Measurements from ENCODE around the gene TEX53. TPM values are rescaled to one million over a fixed set of nuclear protein-coding genes. Genes with fewer than 3 reads are reported as not detected.

Gene TEX53
- total RNA-seq, 1 experiment from 2014 or later, result not detected

GRCh38 chr9:114612272-114612923, 45.2 kb downstream of the TEX53 start:
- intact Hi-C loops (cut with micrococcal nuclease; ENCODE audit: unreplicated experiment), result no loop called here
- TF ChIP-seq CTCF (IDR thresholded peaks at IDR 0.05; ENCODE audit: unreplicated experiment), result no peak
- CTCF ChIA-PET, result interaction anchor here (0.8 kb wide), 1 partner anchor 74 kb away, joined by 3 read pairs; no protein-coding TSS in a partner anchor
- H3K36me3 Mint-ChIP-seq (ENCODE audit: insufficient read depth, unreplicated experiment), result peaks cover 19% of the 10 kb centered on the region
- no peaks in the 10 kb centered on the region for H3K9me3 Mint-ChIP-seq (ENCODE audit: low read depth, unreplicated experiment)
- no peak for DNase-seq
- H3K4me1 Mint-ChIP-seq (ENCODE audit: low read depth, unreplicated experiment), result no peaks in the 10 kb centered on the region
- no peaks in the 10 kb centered on the region for H3K27me3 Mint-ChIP-seq (ENCODE audit: unreplicated experiment)
- peak overlapping the region; percentile 72 for H3K27ac Mint-ChIP-seq (ENCODE audit: unreplicated experiment)
- H3K4me3 Mint-ChIP-seq (ENCODE audit: low read depth, unreplicated experiment), result peak overlapping the region; percentile 71
- BruUV-seq (replicated peaks), result TSS peak; percentile 50

- TF ChIP-seq CTCF (IDR thresholded peaks at IDR 0.05; ENCODE audit: unreplicated experiment), result no peak
- peak; percentile 39 for DNase-seq
- H3K27ac Mint-ChIP-seq (ENCODE audit: unreplicated experiment), result peak overlapping the region; percentile 72
- H3K27me3 Mint-ChIP-seq (ENCODE audit: unreplicated experiment), result no peaks in the 10 kb centered on the region
- intact Hi-C loops (cut with micrococcal nuclease; ENCODE audit: unreplicated experiment), result no loop called here
- no peaks in the 10 kb centered on the region for H3K9me3 Mint-ChIP-seq (ENCODE audit: low read depth, unreplicated experiment)
- H3K4me3 Mint-ChIP-seq (ENCODE audit: low read depth, unreplicated experiment), result peak overlapping the region; percentile 71
- H3K4me1 Mint-ChIP-seq (ENCODE audit: low read depth, unreplicated experiment), result no peaks in the 10 kb centered on the region
- CTCF ChIA-PET, result no interaction called here
- BruUV-seq (replicated peaks), result no TSS peak
- H3K36me3 Mint-ChIP-seq (ENCODE audit: insufficient read depth, unreplicated experiment), result peaks cover 19% of the 10 kb centered on the region
Observed at GRCh38 chr9:114611516-114612271, 45.9 kb downstream of the TEX53 start.

GRCh38 chr9:114608525-114608796, 49.1 kb downstream of the TEX53 start:
- no peak overlapping the region for H3K4me3 Mint-ChIP-seq (ENCODE audit: low read depth, unreplicated experiment)
- no peaks in the 10 kb centered on the region for H3K4me1 Mint-ChIP-seq (ENCODE audit: low read depth, unreplicated experiment)
- no TSS peak for BruUV-seq (replicated peaks)
- TF ChIP-seq CTCF (IDR thresholded peaks at IDR 0.05; ENCODE audit: unreplicated experiment), result no peak
- CTCF ChIA-PET, result no interaction called here
- intact Hi-C loops (cut with micrococcal nuclease; ENCODE audit: unreplicated experiment), result no loop called here
- no peaks in the 10 kb centered on the region for H3K27me3 Mint-ChIP-seq (ENCODE audit: unreplicated experiment)
- peaks cover 19% of the 10 kb centered on the region for H3K36me3 Mint-ChIP-seq (ENCODE audit: insufficient read depth, unreplicated experiment)
- DNase-seq, result no peak
- no peaks in the 10 kb centered on the region for H3K9me3 Mint-ChIP-seq (ENCODE audit: low read depth, unreplicated experiment)
- no peak overlapping the region for H3K27ac Mint-ChIP-seq (ENCODE audit: unreplicated experiment)

GRCh38 chr9:114607671-114608524, 49.7 kb downstream of the TEX53 start:
- Mint-ChIP-seq H3K9me3 (ENCODE audit: low read depth, unreplicated experiment) (no peaks in the 10 kb centered on the region), H3K27ac (ENCODE audit: unreplicated experiment) (no peak overlapping the region), H3K36me3 (ENCODE audit: insufficient read depth, unreplicated experiment) (peaks cover 19% of the 10 kb centered on the region), H3K4me3 (ENCODE audit: low read depth, unreplicated experiment) (no peak overlapping the region), H3K27me3 (ENCODE audit: unreplicated experiment) (no peaks in the 10 kb centered on the region), H3K4me1 (ENCODE audit: low read depth, unreplicated experiment) (no peaks in the 10 kb centered on the region)
- intact Hi-C loops (cut with micrococcal nuclease; ENCODE audit: unreplicated experiment), result no loop called here
- CTCF ChIA-PET, result no interaction called here
- BruUV-seq (replicated peaks), result no TSS peak
- DNase-seq, result no peak
- TF ChIP-seq CTCF (IDR thresholded peaks at IDR 0.05; ENCODE audit: unreplicated experiment), result no peak
